PC-3 (cell line): ENCODE results near the gene PKN2.

Source experiments
- CTCF ChIP-seq: fragments of 300-600 bp; sonication (generic); conservative IDR thresholded peaks from 2 replicates; pipeline ENCODE4 v1.5.1; 2017; ENCODE audit warnings: antibody characterized with exemption, low read depth, mild to moderate bottlenecking, low read length
- EZH2 ChIP-seq: fragments of 300-600 bp; sonication (generic); IDR thresholded peaks from one replicate; pipeline ENCODE4 v1.6.1; 2017; ENCODE audit warnings: antibody characterized with exemption, mild to moderate bottlenecking, low read length; ENCODE audit not compliant: unreplicated experiment
- EZH2phosphoT487 ChIP-seq: fragments of 300-600 bp; sonication (generic); IDR thresholded peaks from 2 replicates; pipeline ENCODE4 v1.6.1; 2018; ENCODE audit warnings: mild to moderate bottlenecking, antibody characterized with exemption, low read length, borderline replicate concordance

GRCh38 chr1:88876573-88877365, 192.7 kb downstream of the PKN2 start:
- TF ChIP-seq EZH2 (no peak), CTCF (no peak), EZH2phosphoT487 (no peak)
